K562 (cell line): ENCODE data around the gene SOCS4. TPM values are rescaled to one million over a fixed set of nuclear protein-coding genes. Genes with fewer than 3 reads are reported as not detected.
A peak's percentile ranks its signal among the peaks of the same experiment; 100 is the strongest.

Experiments used
- AFF4 ChIP-seq: sonication (generic); formaldehyde crosslinking; IDR thresholded peaks from 2 replicates; pipeline ENCODE4 v1.8.0; 2023; ENCODE audit warnings: mild to moderate bottlenecking, missing genetic modification reagents
- CCAR2 ChIP-seq: fragments of 200-400 bp; formaldehyde crosslinking; IDR thresholded peaks from 2 replicates; pipeline ENCODE4 v1.6.1; 2017; ENCODE audit warnings: mild to moderate bottlenecking, low read depth, low read length
- CREB3 ChIP-seq: fragments of 450-650 bp; conservative IDR thresholded peaks from 2 replicates; pipeline ENCODE4 v1.6.1; 2016; ENCODE audit warnings: missing genetic modification characterization, low read depth, mild to moderate bottlenecking, missing compliant biosample characterization, moderate library complexity
- E2F1 ChIP-seq: sonication (generic); formaldehyde crosslinking; IDR thresholded peaks from 2 replicates; pipeline ENCODE4 v1.8.1; 2023; ENCODE audit warnings: mild to moderate bottlenecking, missing genetic modification reagents, moderate library complexity
- ETS1 ChIP-seq: conservative IDR thresholded peaks from 2 replicates; pipeline ENCODE4 v1.6.1; 2011; ENCODE audit warnings: low read depth, mild to moderate bottlenecking, low read length; ENCODE audit not compliant: control insufficient read depth
- GABPB1 ChIP-seq: sonication (generic); formaldehyde crosslinking; IDR thresholded peaks from 2 replicates; pipeline ENCODE4 v1.8.0; 2022; ENCODE audit warnings: mild to moderate bottlenecking, missing genetic modification reagents
- HNRNPLL ChIP-seq: fragments of 200-400 bp; formaldehyde crosslinking; IDR thresholded peaks from 2 replicates; pipeline ENCODE4 v1.6.1; 2017; ENCODE audit warnings: low read length, low read depth, mild to moderate bottlenecking; ENCODE audit not compliant: poor library complexity, severe bottlenecking
- NFE2L1 ChIP-seq: fragments of 450-650 bp; IDR thresholded peaks from 2 replicates; pipeline ENCODE4 v1.6.1; 2016; ENCODE audit warnings: missing genetic modification characterization, low read depth, mild to moderate bottlenecking, missing compliant biosample characterization, moderate library complexity, borderline replicate concordance
- NR2C2 ChIP-seq, 2 experiments: fragments of 200-800 bp in 1 of 2; sonication (Bioruptor generic) in 1 of 2; sonication (generic) in 1 of 2; formaldehyde crosslinking in 1 of 2; IDR thresholded peaks; 2 replicates each; pipeline versions ENCODE4 v1.6.1 to v1.8.0; 2016 to 2022; ENCODE audit warnings: mild to moderate bottlenecking in 1 of 2, missing compliant biosample characterization in 1 of 2, missing genetic modification characterization in 1 of 2, missing genetic modification reagents in 1 of 2
- PATZ1 ChIP-seq: fragments of 250-450 bp; sonication (Bioruptor Pico); IDR thresholded peaks from 2 replicates; pipeline ENCODE4 v1.5.0; 2020; ENCODE audit warnings: mild to moderate bottlenecking, borderline replicate concordance
- ZNF282 ChIP-seq: sonication (generic); formaldehyde crosslinking; IDR thresholded peaks from 2 replicates; pipeline ENCODE4 v1.8.1; 2023; ENCODE audit warnings: missing genetic modification reagents
- ZNF551 ChIP-seq: fragments of 250-450 bp; sonication (Bioruptor Pico); IDR thresholded peaks from 2 replicates; pipeline ENCODE4 v1.5.0; 2021; ENCODE audit warnings: mild to moderate bottlenecking, moderate library complexity
- ZNF586 ChIP-seq: fragments of 450-650 bp; formaldehyde crosslinking; conservative IDR thresholded peaks from 2 replicates; pipeline ENCODE4 v1.4.0; 2020; ENCODE audit warnings: mild to moderate bottlenecking, moderate library complexity
- polyA plus RNA-seq, 8 experiments: library from polyadenylated mRNA; depleted of rRNA in 4 of 8; stranded (reverse) in 5 of 8; unstranded in 3 of 8; fragments of >200 nt; fragmentation: Nextera tagmentation in 2 of 8; fragmentation: Illumina TruSeq in 1 of 8; extraction: Ambion mirVana in 2 of 8; extraction: Trizol in 1 of 8; gene quantifications; 2 replicates each; pipeline versions ENCODE4 v1.2.1 to v1.2.3, GENCODE V29; 2011 to 2014; ENCODE audit warnings: inconsistent platforms in 1 of 8, missing spikeins in 1 of 8
- total RNA-seq, 7 experiments: library from RNA; depleted of rRNA in 6 of 7; stranded (reverse); fragments of >200 nt in 6 of 7; fragmentation: Illumina TruSeq in 2 of 7; extraction: Trizol in 2 of 7; gene quantifications; 2 replicates each; pipeline versions ENCODE4 v1.2.1 to v1.2.3, GENCODE V29; 2011 to 2021; ENCODE audit warnings: low replicate concordance in 1 of 7

The SOCS4 gene
- total and polyA plus RNA-seq, 9 of the 15 experiments (the other 6 are each of a cell fraction or from before 2014, with no cell fraction given), result 2.6 to 12.7 (median 9.7) TPM

DNA sequence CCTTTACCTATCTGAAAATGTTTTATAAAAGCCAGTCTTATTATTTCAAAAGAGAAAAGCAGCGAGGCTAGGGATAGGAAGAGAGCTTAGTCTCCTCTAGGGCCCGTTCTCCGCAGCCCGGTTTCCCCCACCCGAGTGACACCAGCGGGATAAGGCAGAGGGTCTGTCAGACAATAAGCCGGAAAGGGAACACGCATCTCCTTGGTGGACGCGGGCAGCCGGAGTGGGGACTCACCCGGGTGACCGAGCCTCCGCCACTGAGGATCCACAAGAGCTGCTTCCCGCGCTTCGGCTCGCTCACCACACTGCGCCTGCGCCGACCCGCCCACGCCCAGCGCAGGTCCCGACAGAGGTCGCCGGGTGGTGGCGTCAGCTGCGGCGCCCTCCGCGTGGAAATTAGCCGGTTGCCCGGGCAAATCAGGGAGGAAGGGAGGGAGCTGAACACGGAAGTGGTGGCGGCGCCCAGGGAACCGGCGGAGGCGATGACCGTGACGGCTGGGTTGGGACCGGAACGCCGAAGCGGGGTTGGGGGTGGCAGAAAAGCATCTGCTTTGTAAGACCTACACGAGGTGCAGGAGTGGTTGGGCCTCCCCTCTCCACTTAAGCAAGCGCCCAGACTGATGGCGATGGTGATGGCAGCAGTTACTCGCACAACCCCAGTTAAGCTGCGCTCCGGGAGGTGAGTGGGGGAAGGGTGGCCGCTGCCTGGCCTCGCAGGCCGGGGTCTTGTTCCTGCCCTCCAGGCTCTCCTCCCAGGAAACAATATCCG lies at the start of gene SOCS4, which contains the start of gene WDHD1 (continued):
- TF ChIP-seq ETS1 (peak; percentile 56; the same call in 1 of the 2 replicates), E2F1 (peak; percentile 90), AFF4 (CRISPR knock-in tag) (peak; percentile 61; the same call in 1 of the 2 replicates), PATZ1 (CRISPR knock-in tag) (no peak), NR2C2 (CRISPR knock-in tag; IDR thresholded peaks at IDR 0.05) (peak; percentile 72; the same call in 1 of the 2 replicates), NR2C2 (tag; IDR thresholded peaks at IDR 0.05) (peak; percentile 82), GABPB1 (peak; percentile 67; the same call in 1 of the 2 replicates), ZNF551 (CRISPR knock-in tag) (no peak), NFE2L1 (tag) (no peak), ZNF282 (CRISPR knock-in tag) (no peak), CREB3 (tag) (no peak), CCAR2 (no peak), ZNF586 (CRISPR knock-in tag) (no peak), HNRNPLL (peak; percentile 75)
